Astrocyte of the spinal cord (primary cell): ENCODE measurements around the gene ACTN1.
A peak's percentile ranks its signal among the peaks of the same experiment; 100 is the strongest.

ENCODE experiments used
- DNase-seq: peaks from one replicate; pipeline ENCODE4 v3.0.0; 2011; ENCODE audit warnings: low read depth, low spot score
- H3K4me3 ChIP-seq: 2 replicates; pipeline ENCODE4 v1.5.1; 2011; ENCODE audit warnings: low read depth, mild to moderate bottlenecking, low read length, moderate library complexity
- CTCF ChIP-seq: IDR thresholded peaks from 2 replicates; pipeline ENCODE4 v1.5.1; 2012; ENCODE audit warnings: low read depth, mild to moderate bottlenecking, low read length, inconsistent platforms
- in situ Hi-C: cut with HindIII; loops from 2 replicates; pipeline ENCODE4 v1.10.0; 2017; ENCODE audit warnings: low sequenced_read_pairs

Gene ACTN1

GRCh38 chr14:68840454-68840853 lies 138.6 kb downstream of the ACTN1 start:
- DNase-seq: no peak
- no peak overlapping the region for H3K4me3 ChIP-seq
- in situ Hi-C loops: no loop called here
- TF ChIP-seq CTCF: no peak

GRCh38 chr14:68836082-68836481 lies 143.0 kb downstream of the ACTN1 start:
- no peak overlapping the region for H3K4me3 ChIP-seq
- no peak for TF ChIP-seq CTCF
- DNase-seq: no peak
- in situ Hi-C loops: no loop called here

- no peak for DNase-seq
- H3K4me3 ChIP-seq: no peak overlapping the region
- in situ Hi-C loops: no loop called here
- no peak for TF ChIP-seq CTCF
Observed at GRCh38 chr14:68834816-68835215, 144.3 kb downstream of the ACTN1 start.

- no peak for TF ChIP-seq CTCF
- DNase-seq: no peak
- in situ Hi-C loops: no loop called here
- H3K4me3 ChIP-seq: no peak overlapping the region
Observed at GRCh38 chr14:68828698-68829097, 150.4 kb downstream of the ACTN1 start.

- peak; percentile 2 for TF ChIP-seq CTCF
- no peak overlapping the region for H3K4me3 ChIP-seq
- in situ Hi-C loops: no loop called here
- no peak for DNase-seq
Observed at GRCh38 chr14:68825729-68826128, 153.4 kb downstream of the ACTN1 start.

GRCh38 chr14:68824517-68825347 lies 154.4 kb downstream of the ACTN1 start:
- in situ Hi-C loops: no loop called here
- no peak overlapping the region for H3K4me3 ChIP-seq
- peak; percentile 96 for TF ChIP-seq CTCF
- DNase-seq: peak; percentile 69
